ENCODE data around the gene NUP210L. TPM values are rescaled to one million over a fixed set of nuclear protein-coding genes. Genes with fewer than 3 reads are reported as not detected.

Gene NUP210L
- total and polyA plus RNA-seq, 2 of the 13 experiments (the other 11 are each of a cell fraction or from before 2014, with no cell fraction given): not detected

- peak; percentile 98 for TF ChIP-seq HMGXB3 (CRISPR knock-in tag; IDR thresholded peaks at IDR 0.05; ENCODE audit: borderline replicate concordance)
- no peak for TF ChIP-seq TRAFD1 (CRISPR knock-in tag; IDR thresholded peaks at IDR 0.05; ENCODE audit: borderline replicate concordance)
- TF ChIP-seq MAFK (conservative IDR thresholded peaks at IDR 0.05 in 1 of 2, IDR thresholded peaks at IDR 0.05 in 1 of 2; ENCODE audit: low read length in 2 of 2): no peak
- no peak for TF ChIP-seq ZBTB14 (CRISPR knock-in tag; IDR thresholded peaks at IDR 0.05)
- TF ChIP-seq ARID3A (IDR thresholded peaks at IDR 0.05; ENCODE audit: low read depth, low read length): no peak
- TF ChIP-seq TFE3 (CRISPR knock-in tag; IDR thresholded peaks at IDR 0.05): no peak; the same call in 1 of the 2 replicates
- no peak; the same call in 1 of the 2 replicates for TF ChIP-seq ZNF337 (CRISPR knock-in tag; IDR thresholded peaks at IDR 0.05; ENCODE audit: borderline replicate concordance, low read depth)
- TF ChIP-seq ZFP36 (IDR thresholded peaks at IDR 0.05; ENCODE audit: borderline replicate concordance, low read depth, low read length, partially characterized antibody): no peak
- peak; percentile 92 for TF ChIP-seq ZGPAT (CRISPR knock-in tag; IDR thresholded peaks at IDR 0.05)
- peak; percentile 72; the same call in 1 of the 2 replicates for TF ChIP-seq HOXA9 (CRISPR knock-in tag; IDR thresholded peaks at IDR 0.05; ENCODE audit: borderline replicate concordance)
- peak; percentile 61; the same call in 1 of the 2 replicates for TF ChIP-seq ZNF317 (CRISPR knock-in tag; IDR thresholded peaks at IDR 0.05)
- TF ChIP-seq REPIN1 (CRISPR knock-in tag; IDR thresholded peaks at IDR 0.05; ENCODE audit: borderline replicate concordance, low read depth): peak; percentile 90; the same call in 1 of the 2 replicates
Measured at GRCh38 chr1:154183046-154183915, 28.4 kb upstream of the NUP210L start (continued).

Measured in HepG2 (cell line).